Loucy (cell line): ENCODE measurements around the gene RABL6.
"Not testable (repeated sequence)": the region's sequence is repeated elsewhere in the genome, so short reads cannot be mapped to it uniquely, and the experiment has no call there.

Experiments
- H2AFZ ChIP-seq: fragments of 200-600 bp; sonication (generic); 2 replicates; pipeline ENCODE4 v1.6.0; 2016; ENCODE audit warnings: antibody characterized with exemption, mild to moderate bottlenecking, low read length, moderate library complexity
- H3F3A ChIP-seq: fragments of 200-600 bp; 2 replicates; pipeline ENCODE4 v1.6.0; 2016; ENCODE audit warnings: antibody characterized with exemption, low read depth, mild to moderate bottlenecking
- H3K27me3 ChIP-seq: fragments of 200-600 bp; sonication (generic); 2 replicates; pipeline ENCODE4 v1.6.1; 2014; ENCODE audit warnings: low read length, mild to moderate bottlenecking; ENCODE audit not compliant: insufficient read depth, poor library complexity, severe bottlenecking
- H3K36me3 ChIP-seq: fragments of 200-600 bp; sonication (generic); 2 replicates; pipeline ENCODE4 v1.6.1; 2016; ENCODE audit warnings: low read length; ENCODE audit not compliant: insufficient read depth
- H3K4me1 ChIP-seq: fragments of 200-600 bp; sonication (generic); 2 replicates; pipeline ENCODE4 v1.5.1; 2014; ENCODE audit warnings: low read length, mild to moderate bottlenecking; ENCODE audit not compliant: insufficient read depth, poor library complexity, severe bottlenecking
- H3K4me2 ChIP-seq: fragments of 200-600 bp; sonication (generic); 2 replicates; pipeline ENCODE4 v1.6.0; 2014; ENCODE audit warnings: antibody characterized with exemption, low read length, low read depth, mild to moderate bottlenecking; ENCODE audit not compliant: poor library complexity, severe bottlenecking
- H3K4me3 ChIP-seq: fragments of 200-600 bp; sonication (generic); 2 replicates; pipeline ENCODE4 v1.5.1; 2014; ENCODE audit warnings: low read length, mild to moderate bottlenecking, mixed read lengths; ENCODE audit not compliant: poor library complexity, severe bottlenecking
- H3K79me2 ChIP-seq: fragments of 200-600 bp; sonication (generic); 2 replicates; pipeline ENCODE4 v1.6.1; 2014; ENCODE audit warnings: low read length; ENCODE audit not compliant: insufficient read depth
- H3K9ac ChIP-seq: fragments of 200-600 bp; sonication (generic); 2 replicates; pipeline ENCODE4 v1.6.0; 2014; ENCODE audit warnings: mild to moderate bottlenecking, low read depth, low read length, moderate library complexity; ENCODE audit not compliant: poor library complexity, severe bottlenecking
- H3K9me2 ChIP-seq: fragments of 200-600 bp; sonication (generic); replicated peaks from 2 replicates; pipeline ENCODE4 v1.6.1; 2016; ENCODE audit warnings: low read depth, low read length, mixed read lengths
- H3K9me3 ChIP-seq: fragments of 200-600 bp; sonication (generic); 2 replicates; pipeline ENCODE4 v1.6.1; 2014; ENCODE audit warnings: mild to moderate bottlenecking, antibody characterized with exemption, low read length, low read depth; ENCODE audit not compliant: insufficient read depth
- H4K20me1 ChIP-seq: fragments of 200-600 bp; sonication (generic); 2 replicates; pipeline ENCODE4 v1.6.0; 2014; ENCODE audit warnings: antibody characterized with exemption, low read length, mild to moderate bottlenecking; ENCODE audit not compliant: insufficient read depth, poor library complexity, severe bottlenecking
- EZH2phosphoT487 ChIP-seq: fragments of 200-600 bp; IDR thresholded peaks from 2 replicates; pipeline ENCODE4 v1.6.1; 2018; ENCODE audit warnings: antibody characterized with exemption, mild to moderate bottlenecking, moderate library complexity, borderline replicate concordance
- TF ChIP-seq, protein P1 (sequence below): fragments of 200-600 bp; sonication (generic); conservative IDR thresholded peaks from 2 replicates; pipeline ENCODE4 v1.5.1; 2014; ENCODE audit warnings: mild to moderate bottlenecking, antibody characterized with exemption, low read length

Gene RABL6

DNA sequence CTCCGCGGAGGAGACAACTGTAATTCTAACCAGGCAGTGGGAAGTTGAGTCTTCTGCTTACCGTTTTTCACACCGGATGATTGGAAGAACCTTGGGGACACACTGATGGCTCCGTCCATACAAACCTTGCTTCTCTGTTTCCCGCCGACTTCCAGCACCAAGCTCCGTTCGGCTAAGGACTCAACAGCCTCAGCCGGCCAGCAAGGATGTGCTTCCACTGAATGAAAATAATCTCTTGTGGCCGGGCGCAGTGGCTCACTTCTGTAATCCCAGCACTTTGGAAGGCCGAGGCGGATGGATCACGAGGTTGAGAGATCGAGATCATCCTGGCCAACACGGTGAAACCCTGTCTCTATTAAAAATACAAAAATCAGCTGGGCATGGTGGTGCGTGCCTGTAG, 60.2 kb downstream of the RABL6 start:
- Histone ChIP-seq H3K79me2 (peaks cover 45% of the 10 kb centered on the region), H3K4me1 (peaks cover 17% of the 10 kb centered on the region), H3K9me2 (no peaks in the 10 kb centered on the region), H3K4me3 (no peak overlapping the region), H3K36me3 (peaks cover 10% of the 10 kb centered on the region; the same call in 1 of the 2 replicates), H3K4me2 (peak overlapping the region; percentile 90), H3K27me3 (no peaks in the 10 kb centered on the region), H3F3A (no peaks in the 10 kb centered on the region), H2AFZ (no peak overlapping the region), H3K9me3 (peaks cover 6% of the 10 kb centered on the region; the same call in 1 of the 2 replicates), H3K9ac (no peak overlapping the region), H4K20me1 (peaks cover 26% of the 10 kb centered on the region)
- TF ChIP-seq EZH2phosphoT487 = no peak
- TF ChIP-seq, protein P1, sequence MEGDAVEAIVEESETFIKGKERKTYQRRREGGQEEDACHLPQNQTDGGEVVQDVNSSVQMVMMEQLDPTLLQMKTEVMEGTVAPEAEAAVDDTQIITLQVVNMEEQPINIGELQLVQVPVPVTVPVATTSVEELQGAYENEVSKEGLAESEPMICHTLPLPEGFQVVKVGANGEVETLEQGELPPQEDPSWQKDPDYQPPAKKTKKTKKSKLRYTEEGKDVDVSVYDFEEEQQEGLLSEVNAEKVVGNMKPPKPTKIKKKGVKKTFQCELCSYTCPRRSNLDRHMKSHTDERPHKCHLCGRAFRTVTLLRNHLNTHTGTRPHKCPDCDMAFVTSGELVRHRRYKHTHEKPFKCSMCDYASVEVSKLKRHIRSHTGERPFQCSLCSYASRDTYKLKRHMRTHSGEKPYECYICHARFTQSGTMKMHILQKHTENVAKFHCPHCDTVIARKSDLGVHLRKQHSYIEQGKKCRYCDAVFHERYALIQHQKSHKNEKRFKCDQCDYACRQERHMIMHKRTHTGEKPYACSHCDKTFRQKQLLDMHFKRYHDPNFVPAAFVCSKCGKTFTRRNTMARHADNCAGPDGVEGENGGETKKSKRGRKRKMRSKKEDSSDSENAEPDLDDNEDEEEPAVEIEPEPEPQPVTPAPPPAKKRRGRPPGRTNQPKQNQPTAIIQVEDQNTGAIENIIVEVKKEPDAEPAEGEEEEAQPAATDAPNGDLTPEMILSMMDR = no peak

DNA sequence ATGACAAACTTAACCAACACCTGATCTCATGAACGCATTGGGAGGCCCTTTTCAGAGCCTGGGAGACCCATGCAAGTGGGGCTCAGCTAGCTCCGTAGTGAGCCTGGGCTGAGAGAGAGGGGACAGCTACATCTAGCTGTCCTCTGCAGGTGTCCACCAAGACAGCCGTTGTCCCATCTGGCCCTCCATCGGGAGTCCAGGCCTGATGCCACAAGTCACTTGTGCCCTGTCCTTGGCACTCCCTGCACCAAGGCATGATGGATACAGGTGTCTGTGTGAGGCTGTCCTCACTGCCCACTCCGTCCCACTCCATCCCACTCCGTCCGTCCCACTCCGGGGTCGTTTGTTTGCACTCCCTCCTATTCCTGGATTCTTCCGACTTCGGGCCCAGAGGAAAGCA, 60.9 kb downstream of the RABL6 start:
- Histone ChIP-seq H3K9me3 (peaks cover 6% of the 10 kb centered on the region; the same call in 1 of the 2 replicates), H4K20me1 (peaks cover 20% of the 10 kb centered on the region)

DNA sequence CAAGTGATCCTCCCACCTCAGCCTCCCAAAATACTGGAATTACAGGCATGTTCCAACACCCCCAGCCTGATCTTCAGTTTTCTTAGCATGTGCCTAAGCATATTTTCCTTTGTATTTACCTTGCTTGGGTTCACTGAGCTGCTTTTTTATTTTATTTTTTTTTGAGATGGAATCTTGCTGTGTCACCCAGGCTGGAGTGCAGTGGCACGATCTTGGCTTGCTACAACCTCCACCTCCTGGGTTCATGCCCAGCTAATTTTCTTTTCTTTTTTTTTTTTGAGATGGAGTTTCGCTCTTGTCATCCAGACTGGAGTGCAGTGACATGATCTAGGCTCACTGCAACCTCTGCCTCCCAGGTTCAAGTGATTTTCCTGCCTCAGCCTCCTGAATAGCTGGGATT, 61.9 kb downstream of the RABL6 start:
- H3K9ac ChIP-seq, H3K4me2 ChIP-seq, H3F3A ChIP-seq, H3K9me3 ChIP-seq, H3K4me3 ChIP-seq, H3K27me3 ChIP-seq, H3K36me3 ChIP-seq, H2AFZ ChIP-seq, H3K9me2 ChIP-seq: not testable (repeated sequence)
- H3K79me2 ChIP-seq = peaks cover 28% of the 10 kb centered on the region
- peaks cover 12% of the 10 kb centered on the region for H3K4me1 ChIP-seq
- H4K20me1 ChIP-seq = peaks cover 11% of the 10 kb centered on the region

More for the DNA sequence above, 60.9 kb downstream of the RABL6 start:
- Histone ChIP-seq H3K4me3 (no peak overlapping the region), H3K4me1 (peaks cover 14% of the 10 kb centered on the region), H3K4me2 (no peak overlapping the region), H3K36me3 (peaks cover 3% of the 10 kb centered on the region; the same call in 1 of the 2 replicates), H3K9me2 (no peaks in the 10 kb centered on the region), H3F3A (no peaks in the 10 kb centered on the region), H2AFZ (no peak overlapping the region), H3K27me3 (no peaks in the 10 kb centered on the region), H3K79me2 (peaks cover 38% of the 10 kb centered on the region), H3K9ac (no peak overlapping the region)
- no peak for TF ChIP-seq EZH2phosphoT487
- TF ChIP-seq, protein P1 = no peak

DNA sequence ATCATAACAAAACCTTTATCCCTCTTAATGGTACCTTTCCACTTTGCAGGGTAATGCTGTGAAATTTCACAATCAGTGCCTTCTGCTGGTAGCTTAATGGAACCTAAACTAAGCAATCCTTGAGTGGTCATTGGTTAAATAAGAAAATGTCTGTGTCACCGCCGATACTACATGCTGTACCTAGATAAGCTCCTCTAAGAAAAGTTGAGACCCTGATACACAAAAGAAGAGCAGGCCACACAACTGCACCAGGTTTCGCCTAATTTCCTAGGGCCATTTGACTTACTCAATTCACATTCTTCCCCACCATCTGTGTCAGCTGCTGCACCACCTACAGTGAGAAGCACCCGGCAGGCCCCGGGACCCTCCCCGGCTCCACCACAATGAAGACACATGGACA, 67.4 kb downstream of the RABL6 start:
- Histone ChIP-seq H3K79me2 (no peaks in the 10 kb centered on the region), H3K36me3 (no peaks in the 10 kb centered on the region), H3K4me1 (no peaks in the 10 kb centered on the region), H3K4me3 (no peak overlapping the region), H2AFZ (no peak overlapping the region), H3K4me2 (no peak overlapping the region), H3K9me3 (peaks cover 6% of the 10 kb centered on the region; the same call in 1 of the 2 replicates), H4K20me1 (no peaks in the 10 kb centered on the region), H3K27me3 (no peaks in the 10 kb centered on the region), H3K9me2 (no peaks in the 10 kb centered on the region), H3K9ac (no peak overlapping the region), H3F3A (no peaks in the 10 kb centered on the region)
- TF ChIP-seq EZH2phosphoT487 = no peak
- TF ChIP-seq, protein P1 = no peak
